Liver (tissue), 9 donors: ENCODE data around the gene DNAH2. TPM values are rescaled to one million over a fixed set of nuclear protein-coding genes. Genes with fewer than 3 reads are reported as not detected.

Experiments
- DNase-seq: peaks from one replicate; pipeline ENCODE4 v3.0.0-alpha.2; 2017; ENCODE audit warnings: low spot score
- H3K27ac ChIP-seq, 2 donors: one replicate each; pipeline ENCODE4 v1.7.0; 2013; ENCODE audit warnings: inconsistent platforms in 2 of 2, low read length in 2 of 2, control low read depth in 1 of 2, low read depth in 1 of 2, mild to moderate bottlenecking in 1 of 2
- H3K27me3 ChIP-seq, 4 donors: one replicate each; pipeline versions ENCODE4 v1.6.1 to v1.7.0; 2013; ENCODE audit warnings: low read length in 3 of 4, inconsistent platforms in 1 of 4, mild to moderate bottlenecking in 1 of 4, moderate library complexity in 1 of 4; ENCODE audit not compliant: control insufficient read depth in 4 of 4, insufficient read depth in 4 of 4
- H3K36me3 ChIP-seq, 4 donors: one replicate each; pipeline versions ENCODE4 v1.6.1 to v1.7.0; 2013; ENCODE audit warnings: low read length in 3 of 4, mild to moderate bottlenecking in 3 of 4, low read depth in 1 of 4, moderate library complexity in 1 of 4; ENCODE audit not compliant: control insufficient read depth in 4 of 4, insufficient read depth in 3 of 4
- H3K4me1 ChIP-seq, 4 donors: one replicate each; pipeline versions ENCODE4 v1.6.1 to v1.7.0; 2013; ENCODE audit warnings: low read length in 3 of 4, mild to moderate bottlenecking in 3 of 4, moderate library complexity in 1 of 4; ENCODE audit not compliant: control insufficient read depth in 4 of 4, insufficient read depth in 4 of 4
- H3K4me3 ChIP-seq, 3 donors: one replicate each; pipeline versions ENCODE4 v1.6.1 to v1.7.0; 2013; ENCODE audit warnings: low read length in 3 of 3, control low read depth in 1 of 3, low read depth in 1 of 3, mild to moderate bottlenecking in 1 of 3
- H3K9ac ChIP-seq, 2 donors: one replicate each; pipeline ENCODE4 v1.7.0; 2013; ENCODE audit warnings: low read length in 2 of 2, mild to moderate bottlenecking in 2 of 2, moderate library complexity in 2 of 2, control low read depth in 1 of 2, low read depth in 1 of 2
- H3K9me3 ChIP-seq, 4 donors: one replicate each; pipeline versions ENCODE4 v1.6.1 to v1.7.0; 2013; ENCODE audit warnings: low read length in 3 of 4; ENCODE audit not compliant: control insufficient read depth in 4 of 4
- ATF3 ChIP-seq: IDR thresholded peaks from 2 replicates; pipeline ENCODE4 v1.6.1; 2016; ENCODE audit warnings: antibody characterized with exemption
- CTCF ChIP-seq: fragments of 150-350 bp; IDR thresholded peaks from 2 replicates; pipeline ENCODE4 v1.5.1; 2017; ENCODE audit warnings: improper control_type of control experiment, low read depth, low read length; ENCODE audit not compliant: missing input control
- EGR1 ChIP-seq, 2 donors: IDR thresholded peaks; 2 replicates each; pipeline ENCODE4 v1.6.1; 2016 to 2018; ENCODE audit warnings: antibody characterized with exemption in 2 of 2, low read depth in 2 of 2
- FOXA1 ChIP-seq: IDR thresholded peaks from 2 replicates; pipeline ENCODE4 v1.6.1; 2016; ENCODE audit warnings: antibody characterized with exemption
- FOXA2 ChIP-seq: IDR thresholded peaks from 2 replicates; pipeline ENCODE4 v1.6.1; 2016; ENCODE audit warnings: antibody characterized with exemption
- GABPA ChIP-seq, 2 donors: IDR thresholded peaks in 1 of 2; conservative IDR thresholded peaks in 1 of 2; 2 replicates each; pipeline ENCODE4 v1.6.1; 2016; ENCODE audit warnings: antibody characterized with exemption in 2 of 2, mild to moderate bottlenecking in 1 of 2, moderate library complexity in 1 of 2
- NR2F2 ChIP-seq: IDR thresholded peaks from 2 replicates; pipeline ENCODE4 v1.6.1; 2016; ENCODE audit warnings: antibody characterized with exemption
- RAD21 ChIP-seq, 2 donors: IDR thresholded peaks; 2 replicates each; pipeline ENCODE4 v1.6.1; 2016; ENCODE audit warnings: antibody characterized with exemption in 2 of 2, mild to moderate bottlenecking in 2 of 2
- REST ChIP-seq: IDR thresholded peaks from 2 replicates; pipeline ENCODE4 v1.6.1; 2016; ENCODE audit warnings: antibody characterized with exemption, mild to moderate bottlenecking
- RXRA ChIP-seq, 2 donors: IDR thresholded peaks; 2 replicates each; pipeline ENCODE4 v1.6.1; 2017 to 2018; ENCODE audit warnings: antibody characterized with exemption in 2 of 2, mild to moderate bottlenecking in 1 of 2
- SP1 ChIP-seq: IDR thresholded peaks from 2 replicates; pipeline ENCODE4 v1.6.1; 2018; ENCODE audit warnings: antibody characterized with exemption, mild to moderate bottlenecking
- TAF1 ChIP-seq: conservative IDR thresholded peaks from 2 replicates; pipeline ENCODE4 v1.6.1; 2016; ENCODE audit warnings: antibody characterized with exemption, mild to moderate bottlenecking
- YY1 ChIP-seq: IDR thresholded peaks from 2 replicates; pipeline ENCODE4 v1.6.1; 2016; ENCODE audit warnings: antibody characterized with exemption, mild to moderate bottlenecking
- WGBS: extraction: QIAGEN DNeasy Blood & Tissue Kit; methylation state at CpG from one replicate; pipeline ENCODE4 v1.1.7; 2013; 5-methylcytosine and 5-hydroxymethylcytosine counted together
- polyA plus RNA-seq, 2 donors: library from polyadenylated mRNA; stranded (reverse) in 1 of 2; unstranded in 1 of 2; fragments of 200-250 nt in 1 of 2; fragments of >200 nt in 1 of 2; fragmentation: Nextera tagmentation in 1 of 2; extraction: Ambion mirVana in 1 of 2; gene quantifications; one replicate each; pipeline versions ENCODE4 v1.2.1 to v1.2.3, GENCODE V29; 2013 to 2015
- total RNA-seq, 2 donors: library from RNA; depleted of rRNA; stranded (reverse); fragments of >200 nt; gene quantifications; one replicate each; pipeline ENCODE4 v1.2.3, GENCODE V29; 2014
- TF ChIP-seq, protein P1 (sequence below): IDR thresholded peaks from 2 replicates; pipeline ENCODE4 v1.6.1; 2016; ENCODE audit warnings: antibody characterized with exemption
- TF ChIP-seq, protein P2 (sequence below): IDR thresholded peaks from 2 replicates; pipeline ENCODE4 v1.6.1; 2016; ENCODE audit warnings: antibody characterized with exemption
- donor health status: healthy.
- donor health status: healthy.
- donor health status: healthy.
- donor health status: healthy.
- donor health status: healthy.

Gene DNAH2
- total and polyA plus RNA-seq, 4 donors = under 0.01 to 0.25 (median 0.05) TPM

GRCh38 chr17:7702776-7703175, 14.8 kb upstream of the DNAH2 start:
- peaks cover 0 to 16% (median 7%) of the 10 kb centered on the region in 4 donors for H3K36me3 ChIP-seq
- 98% methylated on average over 13 of the region's 13 CpGs for WGBS
- no peaks in the 10 kb centered on the region for H3K9me3 ChIP-seq
- H3K4me1 ChIP-seq = peaks cover 1 to 6% (median 2%) of the 10 kb centered on the region in 4 donors
- H3K27ac ChIP-seq = no peak overlapping the region
- peaks cover 0 to 14% (median 7%) of the 10 kb centered on the region in 4 donors for H3K27me3 ChIP-seq
- DNase-seq = no peak
- no peak overlapping the region for H3K9ac ChIP-seq
- H3K4me3 ChIP-seq = no peak overlapping the region
- TF ChIP-seq RAD21 (IDR thresholded peaks at IDR 0.05) (no peak), FOXA2 (no peak), EGR1 (IDR thresholded peaks at IDR 0.05; ENCODE audit: low read depth in 2 of 2) (no peak), CTCF (no peak), REST (no peak), FOXA1 (no peak)
- TF ChIP-seq, protein P1, sequence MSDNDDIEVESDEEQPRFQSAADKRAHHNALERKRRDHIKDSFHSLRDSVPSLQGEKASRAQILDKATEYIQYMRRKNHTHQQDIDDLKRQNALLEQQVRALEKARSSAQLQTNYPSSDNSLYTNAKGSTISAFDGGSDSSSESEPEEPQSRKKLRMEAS = no peak

- Histone ChIP-seq H3K27ac (no peak overlapping the region), H3K4me3 (no peak overlapping the region), H3K36me3 (peaks cover 0 to 16% (median 7%) of the 10 kb centered on the region in 4 donors), H3K27me3 (peaks cover 0 to 14% (median 7%) of the 10 kb centered on the region in 4 donors), H3K4me1 (peaks cover 1 to 6% (median 2%) of the 10 kb centered on the region in 4 donors), H3K9ac (no peak overlapping the region), H3K9me3 (no peaks in the 10 kb centered on the region)
- peak; percentile 47 for DNase-seq
- WGBS = 48% methylated on average over 24 of the region's 24 CpGs
- TF ChIP-seq NR2F2 (no peak), YY1 (no peak), RXRA (IDR thresholded peaks at IDR 0.05) (no peak), EGR1 (IDR thresholded peaks at IDR 0.05; ENCODE audit: low read depth in 2 of 2) (no peak), FOXA2 (no peak), TAF1 (no peak), GABPA (IDR thresholded peaks at IDR 0.05 in 1 of 2, conservative IDR thresholded peaks at IDR 0.05 in 1 of 2) (no peak), SP1 (no peak), REST (no peak), FOXA1 (no peak), CTCF (no peak), RAD21 (IDR thresholded peaks at IDR 0.05) (no peak), ATF3 (no peak)
- TF ChIP-seq, protein P2, sequence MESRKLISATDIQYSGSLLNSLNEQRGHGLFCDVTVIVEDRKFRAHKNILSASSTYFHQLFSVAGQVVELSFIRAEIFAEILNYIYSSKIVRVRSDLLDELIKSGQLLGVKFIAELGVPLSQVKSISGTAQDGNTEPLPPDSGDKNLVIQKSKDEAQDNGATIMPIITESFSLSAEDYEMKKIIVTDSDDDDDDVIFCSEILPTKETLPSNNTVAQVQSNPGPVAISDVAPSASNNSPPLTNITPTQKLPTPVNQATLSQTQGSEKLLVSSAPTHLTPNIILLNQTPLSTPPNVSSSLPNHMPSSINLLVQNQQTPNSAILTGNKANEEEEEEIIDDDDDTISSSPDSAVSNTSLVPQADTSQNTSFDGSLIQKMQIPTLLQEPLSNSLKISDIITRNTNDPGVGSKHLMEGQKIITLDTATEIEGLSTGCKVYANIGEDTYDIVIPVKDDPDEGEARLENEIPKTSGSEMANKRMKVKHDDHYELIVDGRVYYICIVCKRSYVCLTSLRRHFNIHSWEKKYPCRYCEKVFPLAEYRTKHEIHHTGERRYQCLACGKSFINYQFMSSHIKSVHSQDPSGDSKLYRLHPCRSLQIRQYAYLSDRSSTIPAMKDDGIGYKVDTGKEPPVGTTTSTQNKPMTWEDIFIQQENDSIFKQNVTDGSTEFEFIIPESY = no peak
Measured at GRCh38 chr17:7703584-7704479, 13.7 kb upstream of the DNAH2 start.
